GM21737 (cell line): ENCODE data around the gene ADPRH.
A peak's percentile ranks its signal among the peaks of the same experiment; 100 is the strongest.

Experiments used
- ATAC-seq: cut with Tn5 transposase; IDR thresholded peaks from one replicate; pipeline ENCODE4 v1.9.1; 2021; ENCODE audit warnings: mild to moderate bottlenecking, moderate library complexity; ENCODE audit not compliant: unreplicated experiment

ADPRH gene

DNA sequence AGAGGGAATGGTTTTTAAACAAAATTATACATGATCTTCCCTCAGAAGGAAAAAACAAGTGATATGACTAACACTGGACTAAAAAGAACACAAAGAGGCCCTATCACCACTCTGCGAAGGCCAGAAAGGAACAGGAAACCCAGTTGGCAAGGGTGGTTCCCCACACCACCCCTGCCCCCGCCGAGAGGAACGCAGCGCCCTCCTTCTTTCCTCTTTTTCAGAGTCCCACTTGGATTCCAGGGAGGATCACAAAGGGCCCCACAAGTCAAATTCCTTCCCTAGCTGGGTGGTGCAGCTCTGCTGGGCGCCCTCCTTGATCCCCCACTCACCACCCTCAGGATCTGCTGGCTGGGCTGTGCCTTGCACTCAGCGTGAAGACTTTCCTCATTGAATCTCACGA, 48.2 kb downstream of the ADPRH start:
- ATAC-seq, result no peak

- peak; percentile 62 for ATAC-seq
Measured at GRCh38 chr3:119628390-119628789, 49.1 kb downstream of the ADPRH start.

- peak; percentile 27 for ATAC-seq
Measured at GRCh38 chr3:119628816-119629445, 49.6 kb downstream of the ADPRH start.

GRCh38 chr3:119630128-119630879, 51.0 kb downstream of the ADPRH start:
- no peak for ATAC-seq

DNA sequence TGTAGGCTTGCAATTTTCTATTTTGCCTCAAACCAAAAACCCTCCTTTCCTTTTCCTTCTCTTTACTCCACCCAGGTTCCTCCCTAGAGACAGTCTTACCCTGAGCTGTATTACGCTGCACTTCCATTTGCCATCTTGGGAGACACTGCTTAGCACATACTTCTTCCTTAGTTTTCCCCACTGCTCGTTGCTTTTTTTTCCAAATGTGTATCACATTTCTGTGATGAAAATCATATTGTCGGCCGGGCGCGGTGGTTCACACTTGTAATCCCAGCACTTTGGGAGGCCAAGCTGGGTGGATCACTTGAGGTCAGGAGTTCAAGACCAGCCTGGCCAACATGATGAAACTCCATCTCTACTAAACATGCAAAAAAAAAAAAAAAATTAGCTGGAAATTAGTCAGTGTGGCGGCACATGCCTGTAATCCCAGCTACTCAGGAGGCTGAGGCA, 51.6 kb downstream of the ADPRH start:
- ATAC-seq, result no peak

DNA sequence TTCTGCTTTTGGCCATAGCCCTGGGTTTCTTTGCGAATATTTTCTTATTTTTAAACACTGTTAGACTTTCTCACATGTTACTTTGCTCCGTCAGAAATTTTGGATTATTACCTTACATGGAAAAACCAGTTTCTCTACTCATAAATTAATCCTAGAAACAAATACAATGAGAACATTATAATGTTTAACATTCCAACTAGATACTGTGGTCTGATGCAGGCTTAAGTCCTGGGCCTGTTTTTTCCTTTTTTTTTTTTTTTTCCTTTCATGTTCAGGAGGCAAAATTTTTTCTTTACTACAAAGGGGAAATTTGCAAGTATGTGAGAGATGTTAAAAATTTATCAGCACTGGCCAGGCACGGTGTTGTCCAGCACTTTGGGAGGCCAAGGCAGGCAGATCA, 52.2 kb downstream of the ADPRH start:
- no peak for ATAC-seq

GRCh38 chr3:119632216-119632615, 52.9 kb downstream of the ADPRH start:
- ATAC-seq, result no peak

DNA sequence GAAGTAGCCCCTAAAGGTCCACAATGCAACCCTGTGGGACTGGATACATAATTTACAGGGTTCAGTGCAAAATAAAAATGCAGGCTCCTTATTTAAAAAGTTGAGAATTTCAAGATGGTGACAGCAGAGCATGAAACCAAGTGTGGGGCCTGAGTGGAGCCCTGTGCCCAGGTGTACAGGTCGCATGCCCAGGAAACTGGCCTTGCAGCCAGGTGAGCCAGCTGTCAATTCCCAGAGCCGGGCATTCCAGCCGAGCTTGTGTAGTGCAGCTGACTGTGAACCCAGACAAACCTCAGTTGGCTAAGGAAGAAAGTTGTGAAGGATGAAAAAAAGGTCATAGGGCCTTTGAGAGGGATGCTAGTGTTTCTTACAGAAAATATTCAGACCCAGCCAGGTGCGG, 53.5 kb downstream of the ADPRH start:
- no peak for ATAC-seq

DNA sequence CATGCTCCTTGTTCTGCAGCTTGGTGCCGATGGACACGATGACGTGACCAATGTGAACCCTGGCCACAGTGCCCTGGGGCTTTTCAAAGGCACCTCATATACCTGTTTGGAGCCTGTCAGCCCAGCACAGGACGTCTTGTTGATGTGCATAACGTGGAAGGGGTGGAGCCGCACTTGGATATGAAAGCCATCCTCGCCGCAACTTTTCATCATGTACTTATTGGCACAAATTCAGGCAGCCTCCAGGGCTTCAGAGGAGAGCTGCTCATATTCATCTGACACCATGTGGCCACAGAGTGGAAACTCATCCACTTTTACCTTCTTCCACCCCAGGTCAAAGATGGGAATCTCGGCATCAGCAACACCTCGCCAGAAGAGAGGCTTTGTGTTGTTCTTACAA, 56.4 kb downstream of the ADPRH start:
- no peak for ATAC-seq

- ATAC-seq, result no peak
Measured at GRCh38 chr3:119636249-119636648, 57.0 kb downstream of the ADPRH start.

GRCh38 chr3:119636891-119637611, 57.8 kb downstream of the ADPRH start:
- ATAC-seq, result no peak

DNA sequence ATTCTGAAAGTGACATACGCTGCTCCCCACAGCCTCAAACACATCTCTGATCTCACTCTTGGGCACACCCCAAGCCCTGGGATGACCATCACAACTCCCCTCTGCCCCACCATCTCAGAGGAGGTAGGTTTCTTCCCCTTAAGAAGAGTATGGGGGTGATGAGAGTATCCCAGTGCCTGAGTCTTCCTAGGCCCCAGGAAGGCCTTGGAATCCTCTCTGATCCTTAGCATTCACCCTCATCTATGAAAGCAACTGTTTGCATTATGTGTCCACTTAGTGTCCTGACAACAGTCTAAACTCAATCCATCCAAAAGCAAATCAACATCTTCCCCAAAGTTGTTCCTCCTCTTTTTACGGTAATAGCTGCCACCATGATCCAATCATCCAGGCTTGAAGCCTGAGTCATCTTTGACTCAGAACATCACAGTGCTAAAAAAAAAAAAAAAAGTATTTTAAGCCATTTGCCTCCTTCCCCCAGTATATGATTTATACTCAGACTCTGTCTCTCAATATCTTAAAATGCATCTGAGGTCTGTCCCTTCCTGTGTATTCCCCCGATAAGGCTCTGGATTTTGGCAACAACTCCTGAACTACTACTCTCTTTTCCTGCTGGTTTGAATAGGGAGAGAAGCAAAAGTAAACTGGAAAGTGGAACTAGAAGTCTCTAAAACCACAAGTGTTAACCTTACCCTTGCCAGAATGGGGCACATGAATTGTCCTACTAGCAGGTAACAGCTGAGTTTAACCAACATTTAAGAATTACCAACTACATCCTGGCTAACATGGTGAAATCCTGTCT, 58.6 kb downstream of the ADPRH start:
- ATAC-seq, result peak; percentile 29
